Measurements from ENCODE around the gene NUP42. TPM values are rescaled to one million over a fixed set of nuclear protein-coding genes. Genes with fewer than 3 reads are reported as not detected.

The NUP42 gene
- total RNA-seq, 1 donor from 2014 or later = 50.6 TPM

- peaks cover 56% of the 10 kb centered on the region for H3K36me3 Mint-ChIP-seq (ENCODE audit: low read depth)
These were observed 18.5 kb downstream of the NUP42 start for GRCh38 chr7:23200331-23200730.

GRCh38 chr7:23204241-23204640 lies 22.4 kb downstream of the NUP42 start:
- no peak for TF ChIP-seq CTCF (IDR thresholded peaks at IDR 0.05)
- peaks cover 18% of the 10 kb centered on the region for H3K27me3 Mint-ChIP-seq
- H3K9me3 Mint-ChIP-seq = no peaks in the 10 kb centered on the region
- peaks cover 36% of the 10 kb centered on the region for H3K36me3 Mint-ChIP-seq (ENCODE audit: low read depth)
- CTCF ChIA-PET = no interaction called here
- no peak overlapping the region for H3K27ac Mint-ChIP-seq
- ATAC-seq (ENCODE audit: low read depth) (no peak), DNase-seq (no peak)
- POLR2A ChIA-PET = no interaction called here
- peaks cover 5% of the 10 kb centered on the region for H3K4me1 Mint-ChIP-seq
- intact Hi-C loops (cut with micrococcal nuclease) = no loop called here
- H3K4me3 Mint-ChIP-seq = no peak overlapping the region

More at GRCh38 chr7:23200331-23200730, 18.5 kb downstream of the NUP42 start:
- intact Hi-C loops (cut with micrococcal nuclease) = no loop called here
- no peak for DNase-seq
- peaks cover 2% of the 10 kb centered on the region for H3K27me3 Mint-ChIP-seq
- CTCF ChIA-PET = no interaction called here
- H3K4me1 Mint-ChIP-seq = peaks cover 1% of the 10 kb centered on the region
- no peak for ATAC-seq (ENCODE audit: low read depth)
- no peak overlapping the region for H3K4me3 Mint-ChIP-seq
- H3K27ac Mint-ChIP-seq = no peak overlapping the region
- TF ChIP-seq CTCF (IDR thresholded peaks at IDR 0.05) = no peak
- H3K9me3 Mint-ChIP-seq = no peaks in the 10 kb centered on the region
- POLR2A ChIA-PET = no interaction called here

GRCh38 chr7:23205577-23205908 lies 23.7 kb downstream of the NUP42 start:
- H3K27me3 Mint-ChIP-seq = peaks cover 20% of the 10 kb centered on the region
- peak overlapping the region; percentile 20 for H3K4me3 Mint-ChIP-seq
- CTCF ChIA-PET = no interaction called here
- DNase-seq (no peak), ATAC-seq (ENCODE audit: low read depth) (no peak)
- intact Hi-C loops (cut with micrococcal nuclease) = no loop called here
- H3K9me3 Mint-ChIP-seq = no peaks in the 10 kb centered on the region
- POLR2A ChIA-PET = interaction anchor here (0.6 kb wide), 1 partner anchor 16 kb away, joined by 6 read pairs; no protein-coding TSS in a partner anchor
- peaks cover 5% of the 10 kb centered on the region for H3K4me1 Mint-ChIP-seq
- H3K27ac Mint-ChIP-seq = no peak overlapping the region
- no peak for TF ChIP-seq CTCF (IDR thresholded peaks at IDR 0.05)
- peaks cover 23% of the 10 kb centered on the region for H3K36me3 Mint-ChIP-seq (ENCODE audit: low read depth)

GRCh38 chr7:23205909-23206767 lies 24.3 kb downstream of the NUP42 start:
- POLR2A ChIA-PET = interaction anchor here (0.6 to 1.4 kb wide), 2 partner anchors 17 to 25 kb away, joined by 3 to 6 read pairs; partner anchors contain the start of gene NUP42
- peaks cover 20% of the 10 kb centered on the region for H3K27me3 Mint-ChIP-seq
- intact Hi-C loops (cut with micrococcal nuclease) = no loop called here
- no peak overlapping the region for H3K27ac Mint-ChIP-seq
- peaks cover 5% of the 10 kb centered on the region for H3K4me1 Mint-ChIP-seq
- CTCF ChIA-PET = no interaction called here
- DNase-seq = no peak
- ATAC-seq (ENCODE audit: low read depth) = peak; percentile 14
- peaks cover 20% of the 10 kb centered on the region for H3K36me3 Mint-ChIP-seq (ENCODE audit: low read depth)
- no peak for TF ChIP-seq CTCF (IDR thresholded peaks at IDR 0.05)
- H3K4me3 Mint-ChIP-seq = peak overlapping the region; percentile 20
- H3K9me3 Mint-ChIP-seq = no peaks in the 10 kb centered on the region

GRCh38 chr7:23207021-23207420 lies 25.2 kb downstream of the NUP42 start:
- TF ChIP-seq CTCF (IDR thresholded peaks at IDR 0.05) = no peak
- ATAC-seq (ENCODE audit: low read depth) (no peak), DNase-seq (no peak)
- Mint-ChIP-seq H3K27me3 (peaks cover 20% of the 10 kb centered on the region), H3K4me3 (no peak overlapping the region), H3K27ac (no peak overlapping the region), H3K9me3 (no peaks in the 10 kb centered on the region), H3K36me3 (ENCODE audit: low read depth) (peaks cover 13% of the 10 kb centered on the region), H3K4me1 (peaks cover 5% of the 10 kb centered on the region)
- CTCF ChIA-PET = no interaction called here
- intact Hi-C loops (cut with micrococcal nuclease) = no loop called here
- POLR2A ChIA-PET = interaction anchor here (1.4 kb wide), 1 partner anchor 26 kb away, joined by 3 read pairs; the partner anchor contains the start of gene NUP42

All from activated B cell treated with CpG ODN at 0.5 μM for 24 hours (primary cell).